ENCODE measurements around the gene PSMA4. TPM values are rescaled to one million over a fixed set of nuclear protein-coding genes. Genes with fewer than 3 reads are reported as not detected.
"Not testable (repeated sequence)": the region's sequence is repeated elsewhere in the genome, so short reads cannot be mapped to it uniquely, and the experiment has no call there.

Gene PSMA4
- polyA plus RNA-seq, 1 donor, result 241 TPM

DNA sequence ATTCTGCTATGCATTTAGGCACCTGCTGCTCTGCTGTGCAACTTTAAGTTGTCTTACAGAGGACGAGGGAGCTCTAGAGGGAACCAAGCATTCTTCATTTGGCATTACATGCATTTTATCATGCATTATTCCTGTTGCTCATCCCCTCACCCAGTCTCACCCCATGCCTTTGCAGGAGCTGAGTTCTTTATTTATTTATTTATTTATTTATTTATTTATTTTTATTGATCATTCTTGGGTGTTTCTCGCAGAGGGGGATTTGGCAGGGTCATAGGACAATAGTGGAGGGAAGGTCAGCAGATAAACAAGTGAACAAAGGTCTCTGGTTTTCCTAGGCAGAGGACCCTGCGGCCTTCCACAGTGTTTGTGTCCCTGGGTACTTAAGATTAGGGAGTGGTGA lies 20.2 kb upstream of the PSMA4 start:
- WGBS (ENCODE audit: insufficient coverage, low lambda C conversion rate), result 100% methylated on average over 1 of the region's 3 CpGs
- H3K27me3 ChIP-seq (ENCODE audit: control insufficient read depth, insufficient read depth, low read length); H3K9me3 ChIP-seq (ENCODE audit: control insufficient read depth, low read depth, low read length); H3K27ac ChIP-seq (ENCODE audit: low read length); H3K36me3 ChIP-seq (ENCODE audit: control insufficient read depth, insufficient read depth, low read length); DNase-seq; H3K4me1 ChIP-seq (ENCODE audit: control insufficient read depth, insufficient read depth, low read length); H3K4me3 ChIP-seq (ENCODE audit: low read length): not testable (repeated sequence)

DNA sequence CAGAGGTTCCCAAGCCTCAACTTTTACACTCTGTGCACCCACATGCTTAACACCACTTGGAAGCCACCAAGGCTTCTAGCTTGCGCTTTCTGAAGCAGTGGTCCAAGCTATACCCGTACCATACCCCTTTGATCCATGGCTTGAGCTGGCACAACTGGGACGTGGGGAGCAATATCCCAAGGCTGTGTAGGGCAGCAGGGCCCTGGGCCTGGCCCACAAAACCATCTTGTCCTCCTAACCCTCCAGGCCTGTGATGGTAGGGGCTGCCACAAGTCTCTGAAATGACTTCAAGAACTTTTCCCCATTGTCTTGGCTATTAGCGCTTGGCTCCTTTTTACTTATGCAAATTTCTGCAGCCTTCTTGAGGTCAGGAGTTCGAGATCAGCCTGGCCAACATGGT lies 16.0 kb upstream of the PSMA4 start:
- no CpG with 5 or more reads among the region's 5 CpGs for WGBS (ENCODE audit: insufficient coverage, low lambda C conversion rate)
- Histone ChIP-seq H3K4me1 (ENCODE audit: control insufficient read depth, insufficient read depth, low read length) (no peaks in the 10 kb centered on the region), H3K27me3 (ENCODE audit: control insufficient read depth, insufficient read depth, low read length) (no peaks in the 10 kb centered on the region), H3K4me3 (ENCODE audit: low read length) (no peak overlapping the region), H3K36me3 (ENCODE audit: control insufficient read depth, insufficient read depth, low read length) (peaks cover 4% of the 10 kb centered on the region), H3K27ac (ENCODE audit: low read length) (no peak overlapping the region), H3K9me3 (ENCODE audit: control insufficient read depth, low read depth, low read length) (no peaks in the 10 kb centered on the region)
- no peak for DNase-seq

DNA sequence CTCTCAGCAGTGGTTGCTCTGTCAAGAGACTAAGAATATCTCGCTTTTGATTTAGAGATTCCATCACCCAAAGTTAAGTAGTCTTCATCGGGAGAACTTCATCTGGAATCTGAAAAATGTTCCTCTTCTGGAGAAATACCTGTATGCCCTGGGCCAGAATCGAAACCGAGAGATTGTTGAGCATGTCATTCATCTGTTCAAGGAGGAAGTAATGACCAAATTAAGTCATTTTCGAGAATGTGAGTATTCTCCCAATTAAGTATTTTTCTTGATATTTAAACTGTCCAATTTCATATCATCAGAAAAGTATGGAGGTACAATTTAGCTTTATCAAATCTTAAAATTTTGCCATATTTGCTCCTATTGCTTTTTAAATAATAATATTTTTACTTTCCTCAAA lies 12.9 kb upstream of the PSMA4 start:
- no peak overlapping the region for H3K4me3 ChIP-seq (ENCODE audit: low read length)
- H3K27ac ChIP-seq (ENCODE audit: low read length), result no peak overlapping the region
- H3K27me3 ChIP-seq (ENCODE audit: control insufficient read depth, insufficient read depth, low read length), result no peaks in the 10 kb centered on the region
- H3K9me3 ChIP-seq (ENCODE audit: control insufficient read depth, low read depth, low read length), result no peaks in the 10 kb centered on the region
- H3K4me1 ChIP-seq (ENCODE audit: control insufficient read depth, insufficient read depth, low read length), result no peaks in the 10 kb centered on the region
- no peak for DNase-seq
- WGBS (ENCODE audit: insufficient coverage, low lambda C conversion rate), result 100% methylated on average over 4 of the region's 5 CpGs
- H3K36me3 ChIP-seq (ENCODE audit: control insufficient read depth, insufficient read depth, low read length), result peaks cover 4% of the 10 kb centered on the region

DNA sequence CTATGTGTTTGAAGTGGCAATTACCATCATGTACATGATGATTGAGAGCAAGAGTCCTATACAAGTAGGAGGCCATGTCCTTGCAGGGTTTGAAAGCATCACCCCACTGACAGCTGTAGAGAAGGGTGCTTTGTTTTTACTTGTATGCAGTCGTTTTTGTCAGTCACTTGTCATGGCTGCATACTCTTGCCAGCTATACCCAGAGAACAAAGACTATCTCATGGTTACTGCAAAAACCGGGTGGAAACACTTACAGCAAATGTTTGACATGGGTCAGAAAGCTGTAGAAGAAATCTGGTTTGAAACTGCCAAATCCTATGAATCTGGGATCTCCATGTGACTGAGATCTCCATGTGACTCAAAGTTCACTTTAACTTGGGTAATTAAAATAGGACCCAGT lies 6.9 kb upstream of the PSMA4 start:
- H3K36me3 ChIP-seq (ENCODE audit: control insufficient read depth, insufficient read depth, low read length), result peaks cover 2% of the 10 kb centered on the region
- H3K27me3 ChIP-seq (ENCODE audit: control insufficient read depth, insufficient read depth, low read length), result no peaks in the 10 kb centered on the region
- DNase-seq, result no peak
- no peaks in the 10 kb centered on the region for H3K9me3 ChIP-seq (ENCODE audit: control insufficient read depth, low read depth, low read length)
- H3K27ac ChIP-seq (ENCODE audit: low read length), result no peak overlapping the region
- no CpG with 5 or more reads among the region's 2 CpGs for WGBS (ENCODE audit: insufficient coverage, low lambda C conversion rate)
- no peaks in the 10 kb centered on the region for H3K4me1 ChIP-seq (ENCODE audit: control insufficient read depth, insufficient read depth, low read length)
- H3K4me3 ChIP-seq (ENCODE audit: low read length), result no peak overlapping the region

DNA sequence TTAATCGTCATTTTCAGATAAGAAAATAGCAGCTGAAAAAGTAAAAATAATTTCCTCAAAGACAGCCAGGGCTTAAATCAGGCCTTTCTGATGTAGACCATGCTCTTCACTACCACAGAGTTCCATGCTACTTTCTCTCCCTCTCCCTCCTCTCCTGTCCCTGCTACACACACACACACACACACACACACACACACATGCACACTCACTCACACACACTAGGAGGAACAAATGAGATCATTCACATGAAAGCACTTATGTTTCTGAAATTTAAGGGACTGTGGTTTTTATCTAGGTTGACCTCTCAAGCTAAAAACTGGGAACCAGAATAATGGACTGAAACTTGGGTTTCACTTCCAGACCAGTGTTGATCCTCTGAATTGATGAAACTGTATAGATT lies 4.1 kb upstream of the PSMA4 start:
- Histone ChIP-seq H3K27ac (ENCODE audit: low read length) (no peak overlapping the region), H3K36me3 (ENCODE audit: control insufficient read depth, insufficient read depth, low read length) (no peaks in the 10 kb centered on the region), H3K9me3 (ENCODE audit: control insufficient read depth, low read depth, low read length) (no peaks in the 10 kb centered on the region), H3K4me3 (ENCODE audit: low read length) (no peak overlapping the region), H3K27me3 (ENCODE audit: control insufficient read depth, insufficient read depth, low read length) (no peaks in the 10 kb centered on the region), H3K4me1 (ENCODE audit: control insufficient read depth, insufficient read depth, low read length) (no peaks in the 10 kb centered on the region)
- WGBS (ENCODE audit: insufficient coverage, low lambda C conversion rate), result 83% methylated on average over 1 of the region's 1 CpG
- DNase-seq, result no peak

DNA sequence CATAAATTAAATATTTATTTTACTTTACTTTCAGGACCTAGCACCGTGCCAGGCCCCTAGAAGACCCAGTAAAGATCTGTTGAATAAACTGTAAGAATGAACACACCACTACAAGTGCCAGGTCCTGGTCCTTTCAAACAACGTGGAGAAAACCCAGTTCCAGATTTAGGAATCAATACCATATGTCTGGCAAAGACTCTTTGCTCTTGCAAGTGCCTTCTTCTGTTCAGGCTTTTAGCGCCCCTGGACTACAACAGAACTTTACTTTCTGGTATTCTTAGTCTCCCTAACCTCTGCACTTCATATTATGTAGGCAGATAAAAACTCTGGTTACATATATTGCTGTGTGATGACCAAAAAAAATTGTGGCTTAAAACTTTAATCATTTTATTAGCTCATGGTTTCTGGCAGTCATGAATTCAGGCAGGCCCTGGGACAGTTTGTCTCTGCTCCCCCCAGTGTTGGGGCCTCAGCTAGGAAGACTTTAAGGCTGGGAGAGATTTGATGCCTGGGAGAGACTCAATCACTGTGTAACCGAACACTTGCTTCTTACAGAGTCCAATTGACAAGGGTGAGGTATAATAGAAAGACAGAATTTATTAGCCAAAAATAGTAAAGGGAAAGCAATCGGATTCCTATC lies 2.9 kb upstream of the PSMA4 start:
- DNase-seq, result no peak
- H3K36me3 ChIP-seq (ENCODE audit: control insufficient read depth, insufficient read depth, low read length), result peaks cover 2% of the 10 kb centered on the region
- H3K27ac ChIP-seq (ENCODE audit: low read length), result no peak overlapping the region
- peaks cover 3% of the 10 kb centered on the region for H3K4me1 ChIP-seq (ENCODE audit: control insufficient read depth, insufficient read depth, low read length)
- H3K27me3 ChIP-seq (ENCODE audit: control insufficient read depth, insufficient read depth, low read length), result no peaks in the 10 kb centered on the region
- H3K9me3 ChIP-seq (ENCODE audit: control insufficient read depth, low read depth, low read length), result no peaks in the 10 kb centered on the region
- no peak overlapping the region for H3K4me3 ChIP-seq (ENCODE audit: low read length)
- WGBS (ENCODE audit: insufficient coverage, low lambda C conversion rate), result 100% methylated on average over 3 of the region's 5 CpGs

DNA sequence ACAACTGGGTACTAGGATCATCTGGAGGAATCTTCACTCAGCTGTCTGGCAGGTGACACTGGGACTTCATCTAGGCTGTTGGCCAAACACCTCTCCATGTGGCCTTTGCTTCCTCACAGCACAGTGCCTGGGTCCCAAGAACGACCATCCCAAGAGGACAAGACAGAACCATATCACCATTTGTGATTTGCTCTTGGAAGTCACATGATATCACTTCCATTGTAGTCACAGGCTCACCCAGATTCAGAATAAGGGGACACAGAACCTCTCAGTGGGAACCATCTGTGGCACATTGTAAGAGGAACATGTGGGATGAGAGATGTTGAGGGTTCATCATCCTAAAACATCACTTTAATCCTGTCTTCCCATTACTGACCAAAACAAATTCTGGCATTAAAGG lies 1.9 kb upstream of the PSMA4 start:
- Histone ChIP-seq H3K9me3 (ENCODE audit: control insufficient read depth, low read depth, low read length) (no peaks in the 10 kb centered on the region), H3K27ac (ENCODE audit: low read length) (no peak overlapping the region), H3K4me3 (ENCODE audit: low read length) (no peak overlapping the region), H3K36me3 (ENCODE audit: control insufficient read depth, insufficient read depth, low read length) (peaks cover 11% of the 10 kb centered on the region), H3K4me1 (ENCODE audit: control insufficient read depth, insufficient read depth, low read length) (peaks cover 3% of the 10 kb centered on the region), H3K27me3 (ENCODE audit: control insufficient read depth, insufficient read depth, low read length) (no peaks in the 10 kb centered on the region)
- WGBS (ENCODE audit: insufficient coverage, low lambda C conversion rate), result no CpG with 5 or more reads among the region's 1 CpG
- DNase-seq, result no peak

DNA sequence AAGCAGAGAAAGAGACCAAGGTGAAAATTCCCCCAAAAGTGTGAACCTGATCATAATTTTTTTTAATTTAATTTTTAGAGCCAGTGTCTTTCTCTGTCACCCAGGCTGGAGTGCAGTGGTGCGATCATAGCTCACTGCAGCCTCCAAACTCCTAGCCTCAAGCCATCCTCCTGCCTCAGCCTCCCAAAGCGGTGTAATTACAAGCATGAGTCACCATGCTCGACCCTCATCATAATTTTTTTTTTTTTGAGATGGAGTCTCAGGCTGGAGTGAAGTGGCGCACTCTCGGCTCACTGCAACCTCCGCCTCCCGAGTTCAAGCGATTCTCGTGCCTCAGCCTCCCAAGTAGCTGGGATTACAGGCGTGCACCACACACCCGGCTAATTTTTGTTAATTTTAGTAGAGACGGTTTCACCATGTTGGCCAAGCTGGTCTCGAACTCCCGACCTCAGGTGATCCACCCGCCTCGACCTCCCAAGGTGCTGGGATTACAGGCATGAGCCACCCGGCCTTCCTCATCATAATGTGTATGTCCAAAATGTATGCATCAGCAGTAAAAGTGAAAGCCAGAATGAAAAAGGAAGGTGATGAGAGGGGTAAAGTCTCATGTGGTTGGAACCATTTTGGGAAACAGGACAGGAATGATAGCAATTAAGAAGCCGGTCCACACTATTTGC lies 642 bp upstream of the PSMA4 start:
- H3K9me3 ChIP-seq (ENCODE audit: control insufficient read depth, low read depth, low read length); H3K4me1 ChIP-seq (ENCODE audit: control insufficient read depth, insufficient read depth, low read length); H3K27me3 ChIP-seq (ENCODE audit: control insufficient read depth, insufficient read depth, low read length); DNase-seq: not testable (repeated sequence)
- Histone ChIP-seq H3K27ac (ENCODE audit: low read length) (peak overlapping the region; percentile 85), H3K36me3 (ENCODE audit: control insufficient read depth, insufficient read depth, low read length) (peaks cover 17% of the 10 kb centered on the region), H3K4me3 (ENCODE audit: low read length) (peak overlapping the region; percentile 78)
- WGBS (ENCODE audit: insufficient coverage, low lambda C conversion rate), result 100% methylated on average over 2 of the region's 18 CpGs

DNA sequence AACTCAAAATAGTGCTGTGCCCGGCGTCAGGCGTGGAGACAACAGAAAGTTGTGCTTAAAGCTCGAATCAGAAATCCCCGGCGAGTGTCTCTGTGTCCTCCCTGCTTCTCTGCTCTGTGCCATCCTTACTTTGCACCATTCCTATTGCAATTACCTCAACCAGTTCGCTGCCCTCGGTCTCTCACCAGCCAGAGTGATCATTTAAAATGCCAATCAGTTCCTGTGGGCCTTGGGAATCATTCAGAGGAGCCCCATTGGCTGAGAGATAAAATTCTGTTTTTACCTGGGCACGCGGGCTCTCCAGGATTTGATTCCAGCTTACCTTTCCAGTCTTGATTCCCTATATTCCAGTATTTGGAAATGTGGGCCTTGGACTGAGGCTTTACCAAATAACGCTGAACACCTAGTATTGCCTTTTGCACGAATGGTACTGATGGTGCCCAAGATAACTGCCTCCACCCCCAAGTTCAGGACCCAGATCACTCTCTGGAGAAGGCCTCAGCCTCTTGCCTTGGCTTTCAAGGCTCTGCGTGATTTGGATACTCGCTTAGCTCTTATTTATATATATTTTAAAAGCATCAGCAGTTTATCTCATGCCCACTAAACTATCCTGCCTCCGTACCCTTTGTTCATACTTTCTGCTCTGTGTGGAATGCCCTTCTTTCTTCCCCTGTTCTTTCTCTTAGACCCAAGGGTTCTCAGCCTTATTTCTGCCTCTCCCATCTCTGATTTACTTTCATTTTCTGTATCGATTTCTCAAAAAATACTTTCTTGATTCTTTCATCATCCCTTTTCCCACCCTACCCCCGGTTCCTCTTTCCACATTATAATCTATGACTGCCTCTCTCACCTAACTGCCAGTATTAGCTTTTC lies 863 bp downstream of the PSMA4 start:
- Histone ChIP-seq H3K27me3 (ENCODE audit: control insufficient read depth, insufficient read depth, low read length) (no peaks in the 10 kb centered on the region), H3K4me1 (ENCODE audit: control insufficient read depth, insufficient read depth, low read length) (peaks cover 3% of the 10 kb centered on the region), H3K4me3 (ENCODE audit: low read length) (peak overlapping the region; percentile 78), H3K27ac (ENCODE audit: low read length) (peak overlapping the region; percentile 85), H3K9me3 (ENCODE audit: control insufficient read depth, low read depth, low read length) (no peaks in the 10 kb centered on the region), H3K36me3 (ENCODE audit: control insufficient read depth, insufficient read depth, low read length) (peaks cover 30% of the 10 kb centered on the region)
- 0% methylated on average over 3 of the region's 17 CpGs for WGBS (ENCODE audit: insufficient coverage, low lambda C conversion rate)
- peak in 1 of 2 donors; percentile 22 for DNase-seq

DNA sequence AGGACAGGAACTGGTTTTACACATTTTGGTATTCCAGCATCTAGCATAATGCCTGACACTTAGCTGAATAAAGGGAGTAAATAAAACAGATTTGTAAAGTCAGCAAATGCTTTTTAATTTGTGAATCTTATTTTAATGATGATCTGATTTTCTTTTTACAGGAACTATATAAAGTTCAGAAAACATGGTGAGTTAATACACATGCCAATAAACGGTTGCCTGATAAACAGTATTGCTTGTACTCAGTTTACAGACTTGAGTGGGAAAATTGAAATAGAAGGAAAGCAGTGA lies 1.4 kb downstream of the PSMA4 start:
- Histone ChIP-seq H3K4me1 (ENCODE audit: control insufficient read depth, insufficient read depth, low read length) (peaks cover 3% of the 10 kb centered on the region), H3K27me3 (ENCODE audit: control insufficient read depth, insufficient read depth, low read length) (no peaks in the 10 kb centered on the region), H3K4me3 (ENCODE audit: low read length) (peak overlapping the region; percentile 78), H3K9me3 (ENCODE audit: control insufficient read depth, low read depth, low read length) (no peaks in the 10 kb centered on the region), H3K36me3 (ENCODE audit: control insufficient read depth, insufficient read depth, low read length) (peaks cover 35% of the 10 kb centered on the region), H3K27ac (ENCODE audit: low read length) (peak overlapping the region; percentile 85)
- no peak for DNase-seq
- WGBS (ENCODE audit: insufficient coverage, low lambda C conversion rate), result no CpG with 5 or more reads among the region's 1 CpG
